PC-9 (cell line): ENCODE results near the gene NKAIN1.

Experiments
- EZH2 ChIP-seq: fragments of 200-600 bp; sonication (generic); IDR thresholded peaks from 2 replicates; pipeline ENCODE4 v1.8.0; 2017; ENCODE audit warnings: antibody characterized with exemption, low read depth
- TF ChIP-seq, protein P1 (sequence below): fragments of 200-600 bp; sonication (generic); conservative IDR thresholded peaks from 2 replicates; pipeline ENCODE4 v1.6.1; 2017; ENCODE audit warnings: mixed run types, antibody characterized with exemption, mild to moderate bottlenecking, moderate library complexity

DNA sequence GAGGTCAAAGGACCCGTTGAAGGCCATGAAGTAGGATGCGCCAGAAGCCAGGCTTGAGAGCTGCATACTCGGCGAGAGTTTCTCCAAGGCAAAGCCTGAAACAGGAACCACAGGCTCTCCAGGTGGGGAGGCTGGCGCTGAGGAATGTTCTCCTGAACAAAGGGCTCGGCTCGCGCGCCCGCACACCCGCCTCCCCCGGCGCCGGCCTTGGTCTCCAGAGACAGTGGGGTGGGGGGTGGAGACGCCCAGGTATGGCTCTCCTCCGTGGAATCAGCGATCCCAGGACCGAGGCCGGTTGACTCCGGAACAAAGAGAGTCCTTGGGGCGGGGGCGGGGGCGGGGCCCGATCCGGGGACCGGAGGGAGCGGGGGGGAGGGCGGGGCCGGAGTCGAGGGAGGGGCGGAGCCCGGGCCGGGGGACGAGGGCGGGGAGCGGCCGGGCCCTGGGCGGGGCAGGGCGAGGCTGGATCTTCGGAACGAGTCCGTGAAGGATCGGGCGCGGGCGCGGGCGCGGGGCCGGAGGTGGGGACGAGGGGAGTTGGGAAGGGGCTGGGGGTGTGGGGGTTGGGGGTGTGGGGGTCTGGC is 85.0 kb downstream of the NKAIN1 start:
- TF ChIP-seq, protein P1, sequence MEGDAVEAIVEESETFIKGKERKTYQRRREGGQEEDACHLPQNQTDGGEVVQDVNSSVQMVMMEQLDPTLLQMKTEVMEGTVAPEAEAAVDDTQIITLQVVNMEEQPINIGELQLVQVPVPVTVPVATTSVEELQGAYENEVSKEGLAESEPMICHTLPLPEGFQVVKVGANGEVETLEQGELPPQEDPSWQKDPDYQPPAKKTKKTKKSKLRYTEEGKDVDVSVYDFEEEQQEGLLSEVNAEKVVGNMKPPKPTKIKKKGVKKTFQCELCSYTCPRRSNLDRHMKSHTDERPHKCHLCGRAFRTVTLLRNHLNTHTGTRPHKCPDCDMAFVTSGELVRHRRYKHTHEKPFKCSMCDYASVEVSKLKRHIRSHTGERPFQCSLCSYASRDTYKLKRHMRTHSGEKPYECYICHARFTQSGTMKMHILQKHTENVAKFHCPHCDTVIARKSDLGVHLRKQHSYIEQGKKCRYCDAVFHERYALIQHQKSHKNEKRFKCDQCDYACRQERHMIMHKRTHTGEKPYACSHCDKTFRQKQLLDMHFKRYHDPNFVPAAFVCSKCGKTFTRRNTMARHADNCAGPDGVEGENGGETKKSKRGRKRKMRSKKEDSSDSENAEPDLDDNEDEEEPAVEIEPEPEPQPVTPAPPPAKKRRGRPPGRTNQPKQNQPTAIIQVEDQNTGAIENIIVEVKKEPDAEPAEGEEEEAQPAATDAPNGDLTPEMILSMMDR, result no peak
- no peak for TF ChIP-seq EZH2
